ENCODE measurements around the gene MEAK7. TPM values are rescaled to one million over a fixed set of nuclear protein-coding genes. Genes with fewer than 3 reads are reported as not detected.
A peak's percentile ranks its signal among the peaks of the same experiment; 100 is the strongest.
"Not testable (repeated sequence)": the region's sequence is repeated elsewhere in the genome, so short reads cannot be mapped to it uniquely, and the experiment has no call there.

MEAK7 gene
- total RNA-seq, 3 donors from 2014 or later = 18.4 to 23.9 (median 22.2) TPM

DNA sequence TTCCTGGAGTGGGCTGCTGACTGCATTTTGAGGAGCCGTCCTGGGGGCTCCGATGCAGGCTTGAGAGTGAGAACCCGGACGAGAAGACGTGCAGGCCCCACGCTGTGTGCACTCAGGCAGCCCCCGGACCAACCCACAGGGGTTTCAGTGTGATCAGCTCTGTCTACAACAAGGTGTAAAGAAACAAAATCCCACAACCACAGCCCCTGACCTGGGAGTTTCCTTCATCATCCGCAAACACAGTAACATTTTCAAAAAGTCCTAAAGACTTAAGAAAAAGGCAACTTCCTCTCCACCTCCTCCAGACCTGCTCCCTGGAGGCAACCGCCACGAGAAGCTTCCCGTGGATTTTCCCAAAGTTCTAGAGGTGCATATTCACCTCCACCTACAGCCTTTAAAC, 15.4 kb upstream of the MEAK7 start:
- no peak for TF ChIP-seq CTCF (IDR thresholded peaks at IDR 0.05)
- H3K9me3 ChIP-seq = no peaks in the 10 kb centered on the region
- peaks cover 17% of the 10 kb centered on the region for H3K4me1 ChIP-seq (ENCODE audit: low read depth)
- no peak overlapping the region for H3K4me3 ChIP-seq
- no peaks in the 10 kb centered on the region for H3K36me3 ChIP-seq (ENCODE audit: low read depth)
- DNase-seq (peak in 1 of 3 donors; percentile 40), ATAC-seq (no peak)
- intact Hi-C loops (cut with DNase I, micrococcal nuclease) = loop anchor here (5.0 to 10.0 kb wide), 2 partner anchors 107 to 205 kb away; no protein-coding TSS in a partner anchor

GRCh38 chr16:84518804-84519341, 14.4 kb upstream of the MEAK7 start:
- Histone ChIP-seq H3K9me3 (no peaks in the 10 kb centered on the region), H3K4me1 (ENCODE audit: low read depth) (peaks cover 17% of the 10 kb centered on the region), H3K4me3 (no peak overlapping the region), H3K36me3 (ENCODE audit: low read depth) (no peaks in the 10 kb centered on the region)
- TF ChIP-seq CTCF (IDR thresholded peaks at IDR 0.05) = no peak
- intact Hi-C loops (cut with DNase I, micrococcal nuclease) = loop anchor here in 1 of 2 donors (10.0 kb wide), 1 partner anchor 206 kb away; no protein-coding TSS in a partner anchor
- ATAC-seq (peak; percentile 70), DNase-seq (peak; percentile 75 to 80 (median 77))

DNA sequence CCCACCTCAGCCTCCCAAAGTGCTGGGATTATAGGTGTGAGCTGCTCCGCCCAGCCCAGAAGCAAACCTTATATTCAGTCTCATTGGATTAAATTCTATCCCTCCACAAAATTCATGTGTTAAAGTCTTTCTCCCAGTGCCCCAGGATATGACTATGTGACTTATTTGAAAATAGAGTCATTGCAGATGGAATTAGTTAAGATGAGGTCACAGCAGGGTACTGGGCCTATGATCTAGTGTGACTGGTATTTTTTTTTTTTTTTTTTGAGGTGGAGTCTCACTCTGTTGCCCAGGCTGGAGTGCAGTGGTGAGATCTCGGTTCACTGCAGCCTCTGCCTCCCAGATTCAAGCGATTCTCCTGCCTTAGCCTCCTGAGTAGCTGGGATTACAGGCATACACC, 13.8 kb upstream of the MEAK7 start:
- not testable (repeated sequence) for H3K4me3 ChIP-seq; H3K36me3 ChIP-seq (ENCODE audit: low read depth); ATAC-seq; H3K9me3 ChIP-seq
- peaks cover 17% of the 10 kb centered on the region for H3K4me1 ChIP-seq (ENCODE audit: low read depth)
- intact Hi-C loops (cut with DNase I, micrococcal nuclease) = loop anchor here in 1 of 2 donors (10.0 kb wide), 1 partner anchor 207 kb away; no protein-coding TSS in a partner anchor
- DNase-seq = peak in 1 of 3 donors; percentile 7

DNA sequence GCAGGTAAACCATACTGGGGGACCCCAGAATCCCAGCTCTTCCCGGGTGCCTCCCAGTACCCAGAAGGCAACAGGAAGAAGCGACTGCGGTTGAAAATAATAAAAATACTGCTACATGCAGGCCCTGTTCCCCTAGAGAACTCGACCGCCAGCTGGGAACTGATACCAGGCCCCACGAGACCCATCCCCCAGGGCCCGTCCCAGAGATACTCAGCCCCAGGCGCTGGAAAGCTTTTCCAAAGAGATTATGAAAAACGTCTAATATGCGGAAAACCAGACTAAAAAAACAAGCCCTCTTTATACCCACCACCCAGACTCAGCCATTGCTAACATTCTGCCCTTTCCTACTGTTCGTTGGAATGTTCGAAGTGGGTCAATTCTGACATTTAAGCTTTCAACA, 12.9 kb upstream of the MEAK7 start:
- peaks cover 17% of the 10 kb centered on the region for H3K4me1 ChIP-seq (ENCODE audit: low read depth)
- no peak for TF ChIP-seq CTCF (IDR thresholded peaks at IDR 0.05)
- no peak for ATAC-seq
- no peak overlapping the region for H3K4me3 ChIP-seq
- no peaks in the 10 kb centered on the region for H3K36me3 ChIP-seq (ENCODE audit: low read depth)
- intact Hi-C loops (cut with DNase I, micrococcal nuclease) = loop anchor here in 1 of 2 donors (10.0 kb wide), 1 partner anchor 207 kb away; no protein-coding TSS in a partner anchor
- peak in 1 of 3 donors; percentile 36 for DNase-seq
- no peaks in the 10 kb centered on the region for H3K9me3 ChIP-seq

DNA sequence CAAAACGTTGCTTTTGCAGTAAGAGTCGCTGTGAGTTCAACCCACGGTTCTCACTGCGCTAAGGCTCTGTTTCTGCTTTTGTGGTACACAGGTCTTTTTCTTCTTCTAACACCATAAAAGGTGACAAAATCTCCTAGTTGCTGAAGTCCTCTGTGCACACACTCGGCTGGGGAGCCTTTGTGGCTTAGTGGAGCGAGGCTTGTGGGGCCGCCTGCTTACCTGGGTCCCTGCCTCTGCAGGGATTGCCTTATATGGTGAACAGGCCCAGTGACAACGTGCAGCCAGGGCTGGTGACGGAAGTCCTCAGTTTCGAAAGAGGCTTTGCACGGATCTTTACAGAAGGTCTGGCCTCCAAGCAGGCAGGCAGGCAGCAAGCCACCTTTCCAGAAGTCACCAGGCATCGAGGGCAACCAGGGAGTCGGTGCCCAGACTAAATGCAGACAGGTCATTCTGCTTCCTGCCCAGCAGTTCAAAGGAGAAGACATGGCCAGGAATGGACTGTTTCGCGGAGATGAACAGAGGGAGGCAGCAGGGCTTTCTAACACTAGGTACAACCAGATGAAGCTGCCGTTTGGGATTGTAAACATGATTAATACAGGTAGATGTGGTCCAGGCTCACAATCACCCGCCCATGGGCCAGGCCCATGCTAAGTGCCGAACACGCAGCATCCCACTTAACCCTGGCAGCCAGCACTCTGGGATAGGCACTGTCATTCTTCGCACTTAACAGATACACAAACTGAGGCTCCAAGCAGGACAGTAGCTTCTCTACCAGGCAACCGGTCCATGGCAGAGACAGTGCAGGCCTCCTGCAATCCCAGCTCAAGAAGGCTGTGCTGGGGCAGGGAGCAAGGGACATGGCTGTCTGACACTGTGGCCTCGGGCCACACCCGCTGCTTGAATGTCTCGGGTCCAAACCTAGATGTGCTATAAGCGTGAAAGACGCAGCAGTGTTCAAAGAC, 10.7 kb upstream of the MEAK7 start:
- ATAC-seq (peak; percentile 80), DNase-seq (peak; percentile 55 to 87 (median 67))
- no peak for TF ChIP-seq CTCF (IDR thresholded peaks at IDR 0.05)
- Histone ChIP-seq H3K9me3 (no peaks in the 10 kb centered on the region), H3K4me3 (no peak overlapping the region), H3K4me1 (ENCODE audit: low read depth) (peaks cover 24% of the 10 kb centered on the region), H3K36me3 (ENCODE audit: low read depth) (no peaks in the 10 kb centered on the region)
- intact Hi-C loops (cut with DNase I, micrococcal nuclease) = loop anchor here (5.0 to 10.0 kb wide), 2 partner anchors 107 to 210 kb away; no protein-coding TSS in a partner anchor

Data from mucosa of descending colon (tissue), 3 donors.